ENCODE measurements around the gene KANK2. TPM values are rescaled to one million over a fixed set of nuclear protein-coding genes. Genes with fewer than 3 reads are reported as not detected.

KANK2 gene
- total RNA-seq, 1 experiment from 2014 or later = 35.1 TPM

DNA sequence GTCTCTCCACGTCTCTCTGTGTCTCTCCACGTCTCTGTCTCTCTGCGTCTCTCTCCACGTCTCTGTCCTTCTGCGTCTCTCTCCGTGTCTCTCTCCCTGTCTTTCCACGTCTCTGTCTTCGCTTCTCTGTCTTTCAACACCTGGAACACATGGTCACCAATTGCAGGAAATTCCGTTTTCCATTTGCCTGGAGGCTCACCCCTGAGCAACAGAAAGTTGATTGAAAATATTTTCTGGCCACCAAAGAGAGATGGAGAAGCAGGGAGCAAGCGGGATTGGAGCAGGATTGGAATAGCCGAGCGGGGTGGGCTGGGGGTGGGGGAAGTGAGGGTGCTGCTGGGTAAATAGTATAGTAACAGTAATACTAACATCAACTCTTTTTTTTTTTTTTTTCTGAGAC lies 1.7 kb downstream of the KANK2 start (continued):
- TF ChIP-seq, protein P1, sequence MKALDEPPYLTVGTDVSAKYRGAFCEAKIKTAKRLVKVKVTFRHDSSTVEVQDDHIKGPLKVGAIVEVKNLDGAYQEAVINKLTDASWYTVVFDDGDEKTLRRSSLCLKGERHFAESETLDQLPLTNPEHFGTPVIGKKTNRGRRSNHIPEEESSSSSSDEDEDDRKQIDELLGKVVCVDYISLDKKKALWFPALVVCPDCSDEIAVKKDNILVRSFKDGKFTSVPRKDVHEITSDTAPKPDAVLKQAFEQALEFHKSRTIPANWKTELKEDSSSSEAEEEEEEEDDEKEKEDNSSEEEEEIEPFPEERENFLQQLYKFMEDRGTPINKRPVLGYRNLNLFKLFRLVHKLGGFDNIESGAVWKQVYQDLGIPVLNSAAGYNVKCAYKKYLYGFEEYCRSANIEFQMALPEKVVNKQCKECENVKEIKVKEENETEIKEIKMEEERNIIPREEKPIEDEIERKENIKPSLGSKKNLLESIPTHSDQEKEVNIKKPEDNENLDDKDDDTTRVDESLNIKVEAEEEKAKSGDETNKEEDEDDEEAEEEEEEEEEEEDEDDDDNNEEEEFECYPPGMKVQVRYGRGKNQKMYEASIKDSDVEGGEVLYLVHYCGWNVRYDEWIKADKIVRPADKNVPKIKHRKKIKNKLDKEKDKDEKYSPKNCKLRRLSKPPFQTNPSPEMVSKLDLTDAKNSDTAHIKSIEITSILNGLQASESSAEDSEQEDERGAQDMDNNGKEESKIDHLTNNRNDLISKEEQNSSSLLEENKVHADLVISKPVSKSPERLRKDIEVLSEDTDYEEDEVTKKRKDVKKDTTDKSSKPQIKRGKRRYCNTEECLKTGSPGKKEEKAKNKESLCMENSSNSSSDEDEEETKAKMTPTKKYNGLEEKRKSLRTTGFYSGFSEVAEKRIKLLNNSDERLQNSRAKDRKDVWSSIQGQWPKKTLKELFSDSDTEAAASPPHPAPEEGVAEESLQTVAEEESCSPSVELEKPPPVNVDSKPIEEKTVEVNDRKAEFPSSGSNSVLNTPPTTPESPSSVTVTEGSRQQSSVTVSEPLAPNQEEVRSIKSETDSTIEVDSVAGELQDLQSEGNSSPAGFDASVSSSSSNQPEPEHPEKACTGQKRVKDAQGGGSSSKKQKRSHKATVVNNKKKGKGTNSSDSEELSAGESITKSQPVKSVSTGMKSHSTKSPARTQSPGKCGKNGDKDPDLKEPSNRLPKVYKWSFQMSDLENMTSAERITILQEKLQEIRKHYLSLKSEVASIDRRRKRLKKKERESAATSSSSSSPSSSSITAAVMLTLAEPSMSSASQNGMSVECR (CRISPR knock-in tag; IDR thresholded peaks at IDR 0.05; ENCODE audit: borderline replicate concordance) = no peak
- TF ChIP-seq EMX1 (CRISPR knock-in tag; IDR thresholded peaks at IDR 0.05) (no peak), NR2C2 (CRISPR knock-in tag; IDR thresholded peaks at IDR 0.05) (no peak)
- TF ChIP-seq, protein P2, sequence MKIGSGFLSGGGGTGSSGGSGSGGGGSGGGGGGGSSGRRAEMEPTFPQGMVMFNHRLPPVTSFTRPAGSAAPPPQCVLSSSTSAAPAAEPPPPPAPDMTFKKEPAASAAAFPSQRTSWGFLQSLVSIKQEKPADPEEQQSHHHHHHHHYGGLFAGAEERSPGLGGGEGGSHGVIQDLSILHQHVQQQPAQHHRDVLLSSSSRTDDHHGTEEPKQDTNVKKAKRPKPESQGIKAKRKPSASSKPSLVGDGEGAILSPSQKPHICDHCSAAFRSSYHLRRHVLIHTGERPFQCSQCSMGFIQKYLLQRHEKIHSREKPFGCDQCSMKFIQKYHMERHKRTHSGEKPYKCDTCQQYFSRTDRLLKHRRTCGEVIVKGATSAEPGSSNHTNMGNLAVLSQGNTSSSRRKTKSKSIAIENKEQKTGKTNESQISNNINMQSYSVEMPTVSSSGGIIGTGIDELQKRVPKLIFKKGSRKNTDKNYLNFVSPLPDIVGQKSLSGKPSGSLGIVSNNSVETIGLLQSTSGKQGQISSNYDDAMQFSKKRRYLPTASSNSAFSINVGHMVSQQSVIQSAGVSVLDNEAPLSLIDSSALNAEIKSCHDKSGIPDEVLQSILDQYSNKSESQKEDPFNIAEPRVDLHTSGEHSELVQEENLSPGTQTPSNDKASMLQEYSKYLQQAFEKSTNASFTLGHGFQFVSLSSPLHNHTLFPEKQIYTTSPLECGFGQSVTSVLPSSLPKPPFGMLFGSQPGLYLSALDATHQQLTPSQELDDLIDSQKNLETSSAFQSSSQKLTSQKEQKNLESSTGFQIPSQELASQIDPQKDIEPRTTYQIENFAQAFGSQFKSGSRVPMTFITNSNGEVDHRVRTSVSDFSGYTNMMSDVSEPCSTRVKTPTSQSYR (CRISPR knock-in tag; IDR thresholded peaks at IDR 0.05) = no peak

DNA sequence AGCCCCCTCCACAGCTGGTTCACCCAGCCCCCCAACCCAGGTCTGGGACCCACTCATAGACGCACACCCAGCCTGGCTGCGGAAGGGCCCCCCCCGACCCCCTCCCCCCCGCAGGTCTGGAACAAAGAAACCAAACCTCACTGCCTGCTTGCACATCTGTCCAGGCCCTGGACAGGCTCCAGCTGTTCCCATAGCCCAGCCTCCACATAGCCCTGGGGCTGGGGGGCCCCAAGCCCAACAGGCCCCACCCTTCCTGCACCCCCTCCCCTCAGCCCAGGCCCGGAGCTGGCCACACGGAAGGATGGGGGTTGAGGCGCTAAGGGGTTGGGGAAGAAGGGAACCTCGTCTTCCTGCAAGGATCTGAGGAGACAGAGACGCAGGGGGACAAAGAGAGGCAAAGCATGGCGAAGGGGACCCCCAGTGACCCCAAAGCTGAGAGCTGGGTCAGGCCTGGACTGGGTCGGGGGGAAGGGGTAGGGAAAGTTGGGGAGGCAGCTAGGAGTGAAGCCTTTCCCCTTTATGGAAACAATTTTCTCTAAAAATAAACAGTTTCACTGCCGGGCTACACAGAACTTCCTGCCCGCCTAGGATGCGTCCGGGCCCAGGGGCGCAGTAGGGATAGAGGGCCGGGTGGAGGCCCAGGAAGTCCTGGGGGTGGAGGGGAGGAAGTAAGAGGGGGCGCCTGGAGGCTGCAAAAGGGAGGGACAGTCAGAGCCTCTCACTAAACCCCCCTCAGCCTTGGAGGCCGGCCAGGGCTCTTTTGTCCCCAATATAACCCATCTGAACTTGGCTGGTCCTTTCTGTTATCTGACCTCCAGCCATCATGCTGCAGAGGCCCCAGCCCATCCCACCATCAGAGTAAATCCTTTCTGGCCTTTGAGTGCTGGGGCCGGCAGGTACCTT lies 2.4 kb downstream of the KANK2 start:
- TF ChIP-seq, protein P3, sequence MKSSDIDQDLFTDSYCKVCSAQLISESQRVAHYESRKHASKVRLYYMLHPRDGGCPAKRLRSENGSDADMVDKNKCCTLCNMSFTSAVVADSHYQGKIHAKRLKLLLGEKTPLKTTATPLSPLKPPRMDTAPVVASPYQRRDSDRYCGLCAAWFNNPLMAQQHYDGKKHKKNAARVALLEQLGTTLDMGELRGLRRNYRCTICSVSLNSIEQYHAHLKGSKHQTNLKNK (CRISPR knock-in tag; IDR thresholded peaks at IDR 0.05) = no peak
- TF ChIP-seq, protein P4, sequence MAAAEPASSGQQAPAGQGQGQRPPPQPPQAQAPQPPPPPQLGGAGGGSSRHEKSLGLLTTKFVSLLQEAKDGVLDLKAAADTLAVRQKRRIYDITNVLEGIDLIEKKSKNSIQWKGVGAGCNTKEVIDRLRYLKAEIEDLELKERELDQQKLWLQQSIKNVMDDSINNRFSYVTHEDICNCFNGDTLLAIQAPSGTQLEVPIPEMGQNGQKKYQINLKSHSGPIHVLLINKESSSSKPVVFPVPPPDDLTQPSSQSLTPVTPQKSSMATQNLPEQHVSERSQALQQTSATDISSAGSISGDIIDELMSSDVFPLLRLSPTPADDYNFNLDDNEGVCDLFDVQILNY (CRISPR knock-in tag; IDR thresholded peaks at IDR 0.05) = no peak
- TF ChIP-seq PRRX2 (CRISPR knock-in tag; IDR thresholded peaks at IDR 0.05) (no peak), ZNF219 (CRISPR knock-in tag; IDR thresholded peaks at IDR 0.05; ENCODE audit: borderline replicate concordance) (no peak), ETV6 (CRISPR knock-in tag; IDR thresholded peaks at IDR 0.05) (no peak), ELF4 (CRISPR knock-in tag; IDR thresholded peaks at IDR 0.05; ENCODE audit: low read depth) (no peak), ZNF232 (CRISPR knock-in tag; IDR thresholded peaks at IDR 0.05) (no peak)
- TF ChIP-seq, protein P5, sequence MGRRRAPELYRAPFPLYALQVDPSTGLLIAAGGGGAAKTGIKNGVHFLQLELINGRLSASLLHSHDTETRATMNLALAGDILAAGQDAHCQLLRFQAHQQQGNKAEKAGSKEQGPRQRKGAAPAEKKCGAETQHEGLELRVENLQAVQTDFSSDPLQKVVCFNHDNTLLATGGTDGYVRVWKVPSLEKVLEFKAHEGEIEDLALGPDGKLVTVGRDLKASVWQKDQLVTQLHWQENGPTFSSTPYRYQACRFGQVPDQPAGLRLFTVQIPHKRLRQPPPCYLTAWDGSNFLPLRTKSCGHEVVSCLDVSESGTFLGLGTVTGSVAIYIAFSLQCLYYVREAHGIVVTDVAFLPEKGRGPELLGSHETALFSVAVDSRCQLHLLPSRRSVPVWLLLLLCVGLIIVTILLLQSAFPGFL (CRISPR knock-in tag; IDR thresholded peaks at IDR 0.05; ENCODE audit: borderline replicate concordance) = no peak
- TF ChIP-seq, protein P6, sequence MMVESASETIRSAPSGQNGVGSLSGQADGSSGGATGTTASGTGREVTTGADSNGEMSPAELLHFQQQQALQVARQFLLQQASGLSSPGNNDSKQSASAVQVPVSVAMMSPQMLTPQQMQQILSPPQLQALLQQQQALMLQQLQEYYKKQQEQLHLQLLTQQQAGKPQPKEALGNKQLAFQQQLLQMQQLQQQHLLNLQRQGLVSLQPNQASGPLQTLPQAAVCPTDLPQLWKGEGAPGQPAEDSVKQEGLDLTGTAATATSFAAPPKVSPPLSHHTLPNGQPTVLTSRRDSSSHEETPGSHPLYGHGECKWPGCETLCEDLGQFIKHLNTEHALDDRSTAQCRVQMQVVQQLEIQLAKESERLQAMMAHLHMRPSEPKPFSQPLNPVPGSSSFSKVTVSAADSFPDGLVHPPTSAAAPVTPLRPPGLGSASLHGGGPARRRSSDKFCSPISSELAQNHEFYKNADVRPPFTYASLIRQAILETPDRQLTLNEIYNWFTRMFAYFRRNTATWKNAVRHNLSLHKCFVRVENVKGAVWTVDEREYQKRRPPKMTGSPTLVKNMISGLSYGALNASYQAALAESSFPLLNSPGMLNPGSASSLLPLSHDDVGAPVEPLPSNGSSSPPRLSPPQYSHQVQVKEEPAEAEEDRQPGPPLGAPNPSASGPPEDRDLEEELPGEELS (CRISPR knock-in tag; IDR thresholded peaks at IDR 0.05) = no peak
- TF ChIP-seq, protein P1 (CRISPR knock-in tag; IDR thresholded peaks at IDR 0.05; ENCODE audit: borderline replicate concordance) = no peak
- TF ChIP-seq, protein P7, sequence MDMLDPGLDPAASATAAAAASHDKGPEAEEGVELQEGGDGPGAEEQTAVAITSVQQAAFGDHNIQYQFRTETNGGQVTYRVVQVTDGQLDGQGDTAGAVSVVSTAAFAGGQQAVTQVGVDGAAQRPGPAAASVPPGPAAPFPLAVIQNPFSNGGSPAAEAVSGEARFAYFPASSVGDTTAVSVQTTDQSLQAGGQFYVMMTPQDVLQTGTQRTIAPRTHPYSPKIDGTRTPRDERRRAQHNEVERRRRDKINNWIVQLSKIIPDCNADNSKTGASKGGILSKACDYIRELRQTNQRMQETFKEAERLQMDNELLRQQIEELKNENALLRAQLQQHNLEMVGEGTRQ (CRISPR knock-in tag; IDR thresholded peaks at IDR 0.05) = no peak
- Mint-ChIP-seq H3K27me3 (ENCODE audit: low read depth) (no peaks in the 10 kb centered on the region), H3K4me3 (no peak overlapping the region), H3K36me3 (peaks cover 11% of the 10 kb centered on the region), H3K4me1 (peaks cover 10% of the 10 kb centered on the region), H3K9me3 (no peaks in the 10 kb centered on the region), H3K27ac (no peak overlapping the region)
- CTCF ChIA-PET = no interaction called here
- POLR2A ChIA-PET = no interaction called here
- DNase-seq (ENCODE audit: low spot score) (no peak), ATAC-seq (no peak)
